GM12873 (cell line): ENCODE measurements around the gene LIPC.

Source experiments
- CTCF ChIP-seq: IDR thresholded peaks from 2 replicates; pipeline ENCODE4 v1.5.1; 2012; ENCODE audit warnings: low read depth, mild to moderate bottlenecking, moderate library complexity, low read length, control low read depth; ENCODE audit not compliant: insufficient read depth; ENCODE audit errors: missing control alignments

Gene LIPC

GRCh38 chr15:58404722-58405121, 27.1 kb upstream of the LIPC start:
- no peak for TF ChIP-seq CTCF

- TF ChIP-seq CTCF = no peak
Measured at GRCh38 chr15:58405865-58406264, 25.9 kb upstream of the LIPC start.

GRCh38 chr15:58406811-58407210, 25.0 kb upstream of the LIPC start:
- TF ChIP-seq CTCF = no peak

DNA sequence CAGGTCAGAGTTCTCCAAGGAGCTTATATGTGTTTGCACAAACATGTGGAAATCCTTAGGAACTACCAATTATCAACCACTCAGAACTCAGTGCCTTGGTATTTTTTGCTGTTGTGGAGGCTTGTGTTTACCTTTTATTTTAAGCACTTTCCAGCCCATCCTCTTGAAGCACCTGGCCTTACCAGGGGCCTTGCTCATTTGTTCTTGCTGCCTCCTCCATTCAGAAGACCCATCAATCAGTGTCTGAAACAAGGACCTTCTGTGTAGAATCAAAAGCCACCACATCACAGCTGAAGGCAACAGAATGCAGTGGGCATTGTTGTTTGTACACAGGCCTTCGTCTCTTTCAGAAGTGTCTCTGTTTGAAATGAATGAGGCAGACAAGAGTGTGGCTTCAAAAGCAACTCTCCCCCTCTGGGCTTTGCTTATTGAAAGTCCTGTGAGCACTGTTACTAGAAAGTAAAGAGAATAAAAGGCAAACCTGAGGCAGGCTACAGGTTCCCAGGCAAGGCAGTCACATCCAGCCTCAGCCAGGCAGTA, 24.5 kb upstream of the LIPC start:
- TF ChIP-seq CTCF = no peak

DNA sequence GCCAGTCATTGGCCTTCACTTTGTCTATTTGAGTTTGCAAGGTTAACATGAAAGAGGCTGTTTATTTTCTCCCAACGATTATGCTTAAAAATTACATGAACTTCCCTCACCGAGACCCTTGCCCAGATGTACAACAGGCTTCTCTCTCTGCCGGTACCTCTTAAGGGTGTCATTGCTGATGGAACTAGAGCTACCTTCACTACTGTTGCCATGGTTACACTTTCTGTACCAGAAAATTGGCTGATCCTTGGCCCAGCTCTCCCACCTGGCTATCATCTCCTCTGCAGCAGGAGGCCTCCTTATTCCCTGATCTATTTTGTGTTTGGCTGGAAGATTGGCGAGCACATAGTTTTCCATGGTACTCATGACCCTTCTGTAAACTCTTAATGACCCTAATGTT, 24.0 kb upstream of the LIPC start:
- TF ChIP-seq CTCF = no peak

DNA sequence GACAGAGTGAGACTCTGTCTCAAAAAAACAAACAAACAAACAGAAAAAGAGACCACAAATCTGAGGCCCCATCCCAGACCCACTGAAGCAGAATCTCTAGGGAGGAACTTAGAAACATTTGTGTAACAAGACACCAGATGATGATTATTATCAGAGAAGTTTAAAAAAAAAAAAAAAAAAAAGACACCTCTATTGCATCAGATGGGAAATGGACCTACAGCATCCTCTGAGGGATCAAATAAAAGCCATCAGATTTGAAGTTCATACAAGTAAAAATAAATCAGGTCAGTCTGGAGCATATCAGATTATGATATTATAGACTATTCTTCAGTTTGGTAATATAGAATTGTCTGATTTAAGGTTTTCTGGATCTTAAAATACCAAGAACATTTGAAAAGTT, 21.9 kb upstream of the LIPC start:
- no peak for TF ChIP-seq CTCF

DNA sequence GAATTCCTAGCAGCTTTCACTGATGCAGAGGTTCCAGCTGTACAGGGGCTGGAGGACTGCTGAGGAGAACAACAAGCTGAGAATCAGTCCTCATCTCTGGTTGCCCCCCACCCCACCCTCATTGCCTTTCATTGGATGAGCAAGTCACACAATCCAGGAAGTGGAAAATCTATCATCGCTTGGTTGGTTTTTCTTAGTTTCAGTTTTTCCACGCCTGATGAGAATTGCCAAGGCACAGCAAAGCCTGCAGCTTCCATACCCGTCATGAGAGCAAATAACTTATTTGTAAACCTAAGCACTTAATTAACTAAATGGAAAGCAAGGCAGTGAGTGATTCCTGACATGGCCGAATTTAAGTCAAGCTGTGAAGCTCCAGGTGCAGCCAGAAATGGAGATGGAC, 21.4 kb upstream of the LIPC start:
- no peak for TF ChIP-seq CTCF
